ENCODE data around the gene BMPR1A. TPM values are rescaled to one million over a fixed set of nuclear protein-coding genes. Genes with fewer than 3 reads are reported as not detected.

Gene BMPR1A
- total RNA-seq, 2 donors from 2014 or later = 9.9 to 12.2 TPM

GRCh38 chr10:86723009-86723408 is 33.4 kb upstream of the BMPR1A start:
- ATAC-seq (no peak), DNase-seq (no peak)
- intact Hi-C loops (cut with DNase I) = no loop called here
- no peak for TF ChIP-seq CTCF (IDR thresholded peaks at IDR 0.05)
- Histone ChIP-seq H3K27me3 (no peaks in the 10 kb centered on the region), H3K4me1 (peaks cover 11% of the 10 kb centered on the region), H3K9me3 (no peaks in the 10 kb centered on the region), H3K27ac (no peak overlapping the region), H3K4me3 (no peak overlapping the region), H3K36me3 (replicated peaks in 1 of 2; ENCODE audit: insufficient read depth in 1 of 2, low read depth in 2 of 2) (no peaks in the 10 kb centered on the region)
- WGBS, 2 donors = 85 to 89% methylated on average over 2 of the region's 2 CpGs

- H3K4me1 ChIP-seq = peaks cover 9% of the 10 kb centered on the region
- H3K27ac ChIP-seq = no peak overlapping the region
- DNase-seq = no peak
- no peak for ATAC-seq
- no peak for TF ChIP-seq POLR2A (IDR thresholded peaks at IDR 0.05)
- no peak for TF ChIP-seq CTCF (IDR thresholded peaks at IDR 0.05)
- WGBS, 2 donors = 88 to 95% methylated on average over 6 of the region's 6 CpGs
- H3K4me3 ChIP-seq = no peak overlapping the region
- H3K27me3 ChIP-seq = no peaks in the 10 kb centered on the region
- no peaks in the 10 kb centered on the region for H3K9me3 ChIP-seq
- no peaks in the 10 kb centered on the region for H3K36me3 ChIP-seq (replicated peaks in 1 of 2; ENCODE audit: insufficient read depth in 1 of 2, low read depth in 2 of 2)
- intact Hi-C loops (cut with DNase I) = no loop called here
Observed at GRCh38 chr10:86724445-86724844, 32.0 kb upstream of the BMPR1A start.

GRCh38 chr10:86725980-86726676 is 30.3 kb upstream of the BMPR1A start:
- DNase-seq (no peak), ATAC-seq (no peak)
- TF ChIP-seq CTCF (IDR thresholded peaks at IDR 0.05) (no peak), POLR2A (IDR thresholded peaks at IDR 0.05) (no peak)
- Histone ChIP-seq H3K27ac (no peak overlapping the region), H3K27me3 (no peaks in the 10 kb centered on the region), H3K36me3 (replicated peaks in 1 of 2; ENCODE audit: insufficient read depth in 1 of 2, low read depth in 2 of 2) (no peaks in the 10 kb centered on the region), H3K4me1 (peaks cover 7% of the 10 kb centered on the region), H3K9me3 (no peaks in the 10 kb centered on the region), H3K4me3 (no peak overlapping the region)
- WGBS, 2 donors = 90 to 91% methylated on average over 14 of the region's 14 CpGs
- intact Hi-C loops (cut with DNase I) = no loop called here

GRCh38 chr10:86726677-86726999 is 29.8 kb upstream of the BMPR1A start:
- H3K36me3 ChIP-seq (replicated peaks in 1 of 2; ENCODE audit: insufficient read depth in 1 of 2, low read depth in 2 of 2) = no peaks in the 10 kb centered on the region
- no peaks in the 10 kb centered on the region for H3K9me3 ChIP-seq
- no peaks in the 10 kb centered on the region for H3K27me3 ChIP-seq
- no peak for TF ChIP-seq POLR2A (IDR thresholded peaks at IDR 0.05)
- no peak for TF ChIP-seq CTCF (IDR thresholded peaks at IDR 0.05)
- ATAC-seq = no peak
- H3K27ac ChIP-seq = no peak overlapping the region
- WGBS, 2 donors = 7 to 14% methylated on average over 1 of the region's 1 CpG
- peaks cover 7% of the 10 kb centered on the region for H3K4me1 ChIP-seq
- intact Hi-C loops (cut with DNase I) = no loop called here
- DNase-seq = no peak
- H3K4me3 ChIP-seq = no peak overlapping the region

GRCh38 chr10:86727470-86727869 is 28.9 kb upstream of the BMPR1A start:
- intact Hi-C loops (cut with DNase I) = no loop called here
- Histone ChIP-seq H3K36me3 (replicated peaks in 1 of 2; ENCODE audit: insufficient read depth in 1 of 2, low read depth in 2 of 2) (no peaks in the 10 kb centered on the region), H3K4me3 (no peak overlapping the region), H3K27me3 (no peaks in the 10 kb centered on the region), H3K4me1 (peaks cover 7% of the 10 kb centered on the region), H3K27ac (no peak overlapping the region), H3K9me3 (no peaks in the 10 kb centered on the region)
- DNase-seq (no peak), ATAC-seq (no peak)
- TF ChIP-seq CTCF (IDR thresholded peaks at IDR 0.05) (no peak), POLR2A (IDR thresholded peaks at IDR 0.05) (no peak)
- WGBS, 2 donors = 76 to 83% methylated on average over 6 of the region's 6 CpGs

Measured in body of pancreas (tissue), 4 donors.